OCI-LY1 (cell line): ENCODE measurements around the gene CCDC194.

Experiments
- EZH2 ChIP-seq: fragments of 200-600 bp; sonication (generic), shearing (Covaris generic); IDR thresholded peaks from 2 replicates; pipeline ENCODE4 v1.8.0; 2017; ENCODE audit warnings: borderline replicate concordance, mixed run types, mild to moderate bottlenecking, antibody characterized with exemption, low read length, moderate library complexity, mixed read lengths
- TF ChIP-seq, protein P1 (sequence below): fragments of 200-600 bp; sonication (generic), shearing (Covaris generic); IDR thresholded peaks from 2 replicates; pipeline ENCODE4 v1.5.1; 2017; ENCODE audit warnings: mild to moderate bottlenecking, antibody characterized with exemption, low read length, moderate library complexity, mixed read lengths

DNA sequence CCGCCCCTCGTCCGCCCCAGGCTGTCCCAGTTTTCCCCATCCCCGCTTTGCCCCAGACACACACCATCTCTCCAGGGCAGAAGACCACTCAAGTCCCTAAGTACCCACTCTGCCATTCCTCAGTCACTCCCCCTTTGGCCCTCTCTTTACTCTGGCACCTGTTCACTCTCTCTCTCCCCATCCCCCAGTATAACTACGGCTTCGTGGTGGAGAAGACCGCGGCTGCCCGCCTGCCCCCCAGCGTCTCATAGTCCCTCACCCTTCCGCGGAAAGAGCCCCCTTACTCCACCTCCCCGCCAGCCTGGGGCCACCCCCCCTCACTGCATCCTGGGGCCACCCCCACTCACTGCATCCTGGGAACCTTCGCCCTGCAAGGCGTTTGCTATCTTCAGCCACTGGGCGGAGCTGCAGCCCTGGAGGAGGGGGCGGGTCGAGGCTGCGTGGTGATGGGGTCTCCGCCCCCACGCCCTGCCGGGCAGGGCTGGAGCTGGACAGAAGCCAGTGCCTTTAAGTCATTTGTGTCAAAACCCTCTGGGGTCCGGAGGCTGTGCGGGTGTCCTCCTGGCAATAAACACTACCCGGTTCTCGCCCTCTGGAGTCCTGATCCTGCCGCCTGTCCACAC is 30.9 kb upstream of the CCDC194 start:
- TF ChIP-seq, protein P1, sequence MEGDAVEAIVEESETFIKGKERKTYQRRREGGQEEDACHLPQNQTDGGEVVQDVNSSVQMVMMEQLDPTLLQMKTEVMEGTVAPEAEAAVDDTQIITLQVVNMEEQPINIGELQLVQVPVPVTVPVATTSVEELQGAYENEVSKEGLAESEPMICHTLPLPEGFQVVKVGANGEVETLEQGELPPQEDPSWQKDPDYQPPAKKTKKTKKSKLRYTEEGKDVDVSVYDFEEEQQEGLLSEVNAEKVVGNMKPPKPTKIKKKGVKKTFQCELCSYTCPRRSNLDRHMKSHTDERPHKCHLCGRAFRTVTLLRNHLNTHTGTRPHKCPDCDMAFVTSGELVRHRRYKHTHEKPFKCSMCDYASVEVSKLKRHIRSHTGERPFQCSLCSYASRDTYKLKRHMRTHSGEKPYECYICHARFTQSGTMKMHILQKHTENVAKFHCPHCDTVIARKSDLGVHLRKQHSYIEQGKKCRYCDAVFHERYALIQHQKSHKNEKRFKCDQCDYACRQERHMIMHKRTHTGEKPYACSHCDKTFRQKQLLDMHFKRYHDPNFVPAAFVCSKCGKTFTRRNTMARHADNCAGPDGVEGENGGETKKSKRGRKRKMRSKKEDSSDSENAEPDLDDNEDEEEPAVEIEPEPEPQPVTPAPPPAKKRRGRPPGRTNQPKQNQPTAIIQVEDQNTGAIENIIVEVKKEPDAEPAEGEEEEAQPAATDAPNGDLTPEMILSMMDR = peak; percentile 66
- no peak for TF ChIP-seq EZH2
